Rectal smooth muscle tissue (tissue), 1 donor: ENCODE results near the gene PPP6R2.
"Not testable (repeated sequence)": the region's sequence is repeated elsewhere in the genome, so short reads cannot be mapped to it uniquely, and the experiment has no call there.

Source experiments
- H3K27ac ChIP-seq: one replicate; pipeline ENCODE4 v1.7.0; 2013; ENCODE audit warnings: low read depth, low read length, inconsistent platforms
- H3K27me3 ChIP-seq: one replicate; pipeline ENCODE4 v1.7.0; 2013; ENCODE audit warnings: low read length; ENCODE audit not compliant: control insufficient read depth, insufficient read depth
- H3K36me3 ChIP-seq: one replicate; pipeline ENCODE4 v1.7.0; 2013; ENCODE audit warnings: low read length; ENCODE audit not compliant: control insufficient read depth, insufficient read depth
- H3K4me1 ChIP-seq: one replicate; pipeline ENCODE4 v1.7.0; 2013; ENCODE audit warnings: low read length; ENCODE audit not compliant: control insufficient read depth, insufficient read depth
- H3K4me3 ChIP-seq: one replicate; pipeline ENCODE4 v1.7.0; 2013; ENCODE audit warnings: low read length
- H3K9ac ChIP-seq: one replicate; pipeline ENCODE4 v1.7.0; 2013; ENCODE audit warnings: low read length

The PPP6R2 gene

DNA sequence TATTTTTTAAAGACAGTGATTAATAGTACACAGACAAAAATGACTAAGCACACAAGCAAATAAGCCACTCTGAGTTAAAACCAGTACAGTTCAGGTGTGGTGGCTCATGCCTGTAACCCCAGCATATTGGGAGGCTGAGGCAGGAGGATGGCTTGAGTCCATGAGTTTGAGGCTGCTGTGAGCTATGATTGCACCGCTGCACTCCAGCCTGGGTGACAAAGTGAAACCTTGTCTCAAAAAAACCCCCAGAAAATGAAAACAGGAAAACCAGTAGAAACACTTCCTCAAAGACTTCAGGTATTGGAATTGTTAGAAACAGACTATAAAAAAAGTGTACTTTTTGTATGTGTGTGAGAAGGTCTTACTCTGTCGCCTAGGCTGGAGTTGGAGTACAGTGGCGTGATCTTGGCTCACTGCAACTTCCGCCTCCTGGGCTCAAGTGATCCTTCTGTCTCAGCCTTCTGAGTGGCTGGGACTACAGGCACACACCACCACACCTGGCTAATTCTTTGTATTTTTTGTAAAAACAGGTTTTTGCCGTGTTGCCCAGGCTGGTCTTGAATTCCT lies 33.0 kb downstream of the PPP6R2 start:
- no peaks in the 10 kb centered on the region for H3K27me3 ChIP-seq
- no peak overlapping the region for H3K4me3 ChIP-seq
- H3K27ac ChIP-seq = no peak overlapping the region
- H3K9ac ChIP-seq = no peak overlapping the region
- peaks cover 3% of the 10 kb centered on the region for H3K36me3 ChIP-seq
- no peaks in the 10 kb centered on the region for H3K4me1 ChIP-seq

DNA sequence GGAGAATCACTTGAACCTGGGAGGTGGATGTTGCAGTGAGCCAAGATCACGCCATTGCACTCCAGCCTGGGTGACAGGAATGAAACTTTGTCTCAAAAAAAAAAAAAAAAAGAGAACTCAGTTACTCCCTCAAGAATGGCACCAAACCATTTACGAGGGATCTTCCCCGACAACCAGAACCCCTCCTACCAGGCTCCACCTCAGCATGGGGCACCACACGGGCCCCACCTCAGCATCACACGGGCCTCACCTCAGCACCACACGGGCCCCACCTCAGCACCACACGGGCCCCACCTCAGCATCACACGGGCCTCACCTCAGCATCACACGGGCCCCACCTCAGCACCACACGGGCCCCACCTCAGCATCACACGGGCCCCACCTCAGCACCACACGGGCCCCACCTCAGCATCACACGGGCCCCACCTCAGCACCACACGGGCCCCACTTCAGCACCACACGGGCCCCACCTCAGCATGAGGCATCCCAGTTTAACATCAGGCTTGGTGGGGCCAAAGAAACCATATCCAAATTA lies 38.0 kb downstream of the PPP6R2 start:
- not testable (repeated sequence) for H3K9ac ChIP-seq, H3K27ac ChIP-seq, H3K4me1 ChIP-seq, H3K36me3 ChIP-seq, H3K4me3 ChIP-seq, H3K27me3 ChIP-seq

DNA sequence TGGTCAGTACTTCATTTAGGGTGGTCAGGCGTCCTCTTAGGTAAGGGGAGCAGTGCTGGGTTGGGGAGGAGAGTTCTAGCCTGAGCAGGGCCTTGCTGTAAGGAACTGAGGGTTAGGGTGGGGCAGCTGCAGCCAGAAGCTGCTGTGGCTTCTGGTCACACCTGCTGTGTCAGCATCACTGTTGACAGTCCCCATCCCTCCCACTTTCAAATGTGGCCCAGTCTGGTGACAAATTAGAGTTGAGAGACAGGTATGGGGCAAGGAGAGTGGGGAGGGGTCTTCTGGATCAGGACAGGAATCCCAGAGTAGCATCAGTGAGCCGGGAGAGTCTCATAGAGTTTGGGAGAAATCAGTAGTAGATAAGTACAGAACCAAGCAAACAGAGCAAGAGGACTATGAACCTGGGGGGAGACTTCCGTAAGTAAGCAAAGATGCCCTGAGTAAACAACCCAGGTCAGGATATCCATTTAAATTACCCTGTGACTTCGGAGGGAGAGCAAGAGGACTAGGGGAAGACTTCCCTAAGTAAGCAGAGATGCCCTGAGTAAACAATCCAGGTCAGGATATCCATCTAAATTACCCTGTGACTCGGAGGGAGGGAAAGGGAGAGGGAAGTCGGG lies 53.7 kb downstream of the PPP6R2 start:
- no peak overlapping the region for H3K9ac ChIP-seq
- H3K27me3 ChIP-seq = no peaks in the 10 kb centered on the region
- H3K4me1 ChIP-seq = no peaks in the 10 kb centered on the region
- H3K36me3 ChIP-seq = peaks cover 8% of the 10 kb centered on the region
- H3K27ac ChIP-seq = no peak overlapping the region
- H3K4me3 ChIP-seq = no peak overlapping the region

DNA sequence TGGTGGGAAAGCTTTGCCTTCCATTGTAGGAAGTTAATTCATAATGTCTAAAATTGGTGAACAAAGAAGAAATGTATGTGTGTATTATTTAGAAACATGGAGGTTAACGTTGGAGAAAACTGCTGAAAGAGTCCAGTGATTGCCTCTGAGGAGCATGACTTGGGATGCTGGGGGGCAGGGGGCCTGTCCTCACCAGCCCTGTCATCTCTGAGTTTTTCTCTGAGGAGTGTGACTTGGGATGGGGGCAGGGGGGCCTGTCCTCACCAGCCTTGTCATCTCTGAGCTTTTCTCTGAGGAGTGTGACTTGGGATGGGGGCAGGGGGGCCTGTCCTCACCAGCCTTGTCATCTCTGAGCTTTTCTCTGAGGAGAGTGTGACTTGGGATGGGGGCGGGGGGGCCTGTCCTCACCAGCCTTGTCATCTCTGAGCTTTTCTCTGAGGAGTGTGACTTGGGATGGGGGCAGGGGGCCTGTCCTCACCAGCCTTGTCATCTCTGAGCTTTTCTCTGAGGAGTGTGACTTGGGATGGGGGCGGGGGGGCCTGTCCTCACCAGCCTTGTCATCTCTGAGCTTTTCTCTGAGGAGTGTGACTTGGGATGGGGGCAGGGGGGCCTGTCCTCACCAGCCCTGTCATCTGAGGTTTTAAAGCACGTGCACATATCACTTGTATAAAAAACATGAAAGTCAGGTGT lies 54.4 kb downstream of the PPP6R2 start:
- H3K4me1 ChIP-seq, H3K9ac ChIP-seq, H3K4me3 ChIP-seq, H3K27me3 ChIP-seq, H3K36me3 ChIP-seq, H3K27ac ChIP-seq: not testable (repeated sequence)

DNA sequence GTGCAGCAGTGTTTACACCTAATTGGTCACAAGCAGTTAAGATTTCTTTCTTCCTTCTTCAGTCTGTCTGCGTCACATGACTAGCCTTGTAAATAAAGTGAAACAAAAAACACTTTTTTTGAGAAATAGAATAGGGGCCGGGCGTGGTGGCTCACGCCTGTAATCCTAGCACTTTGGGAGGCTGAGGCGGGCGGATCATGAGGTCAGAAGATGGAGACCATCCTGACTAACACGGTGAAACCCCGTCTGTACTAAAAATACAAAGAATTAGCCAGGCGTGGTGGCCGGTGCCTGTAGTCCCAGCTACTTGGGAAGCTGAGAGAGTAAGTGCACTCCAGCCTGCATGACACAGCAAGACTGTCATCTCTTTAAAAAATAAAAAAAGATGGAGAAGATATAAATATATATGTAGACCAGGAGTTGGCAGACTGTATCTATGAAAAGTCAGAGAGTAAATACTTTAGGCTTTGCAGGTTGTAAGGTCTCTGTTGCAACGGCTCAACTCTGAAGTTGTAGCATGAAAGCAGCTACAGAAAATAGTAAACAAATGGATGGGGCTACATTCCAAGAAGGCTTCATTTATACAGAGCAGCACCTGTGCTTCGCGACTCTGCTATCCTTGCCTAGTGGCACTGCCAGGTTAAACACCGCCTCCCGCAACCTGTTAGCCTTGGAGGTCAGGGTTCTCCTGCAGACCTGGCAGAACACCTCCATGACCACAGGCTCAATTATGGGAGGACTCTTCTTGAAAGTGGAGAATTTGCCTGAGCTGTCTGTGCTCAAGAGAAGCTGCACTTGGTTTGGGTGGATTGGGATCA lies 55.9 kb downstream of the PPP6R2 start:
- no peak overlapping the region for H3K27ac ChIP-seq
- H3K27me3 ChIP-seq = no peaks in the 10 kb centered on the region
- no peaks in the 10 kb centered on the region for H3K4me1 ChIP-seq
- peaks cover 5% of the 10 kb centered on the region for H3K36me3 ChIP-seq
- H3K9ac ChIP-seq = no peak overlapping the region
- H3K4me3 ChIP-seq = no peak overlapping the region

DNA sequence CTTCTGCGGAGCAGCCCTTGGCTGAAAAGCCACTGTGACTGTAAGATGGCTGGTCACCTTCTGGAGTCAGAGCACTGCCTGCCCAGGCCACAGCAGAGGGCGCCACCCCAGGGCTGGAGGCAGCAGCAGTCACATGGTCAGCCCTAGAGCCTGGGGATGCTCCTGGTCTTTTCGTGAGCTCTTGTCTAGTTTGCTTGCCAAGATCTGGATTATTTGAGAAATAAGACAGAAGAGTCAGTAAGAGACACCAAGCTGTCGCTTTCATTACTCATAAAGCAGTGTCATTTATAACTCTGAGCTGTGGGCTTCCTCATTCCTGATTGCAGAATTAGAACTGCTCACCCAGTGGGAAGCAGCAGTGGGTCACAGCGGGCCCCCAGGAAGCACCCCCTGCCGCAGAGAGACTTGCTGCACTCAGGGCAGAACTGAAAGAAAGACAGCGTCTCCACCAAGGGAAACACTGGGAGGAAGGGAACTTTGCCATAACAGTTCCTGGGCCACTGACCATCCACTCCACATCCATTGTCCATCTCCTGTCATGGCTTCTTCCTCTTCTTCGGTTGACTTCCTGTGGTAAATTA lies 56.7 kb downstream of the PPP6R2 start:
- Histone ChIP-seq H3K9ac (no peak overlapping the region), H3K36me3 (peaks cover 4% of the 10 kb centered on the region)

DNA sequence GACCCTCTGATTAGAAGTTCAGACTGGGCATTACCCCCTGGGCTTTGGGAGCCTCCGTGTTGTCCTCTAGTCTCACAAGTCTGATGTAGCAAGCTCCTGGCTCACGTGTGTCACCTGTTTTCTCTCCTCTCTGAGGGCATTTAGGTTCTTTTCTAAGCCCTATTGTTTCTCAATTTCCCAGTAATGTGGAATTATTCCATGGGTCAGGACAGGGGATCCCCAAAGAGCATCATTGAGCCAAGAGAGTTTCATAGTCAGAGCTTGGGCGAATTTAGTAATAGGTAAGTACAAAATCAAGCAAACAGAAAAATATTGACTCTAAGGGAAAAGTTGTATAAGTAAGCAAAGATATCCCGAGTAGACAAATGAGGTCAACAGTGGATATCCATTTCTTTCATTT lies 57.3 kb downstream of the PPP6R2 start:
- Histone ChIP-seq H3K27me3 (no peaks in the 10 kb centered on the region), H3K9ac (no peak overlapping the region), H3K27ac (no peak overlapping the region), H3K4me3 (no peak overlapping the region), H3K36me3 (no peaks in the 10 kb centered on the region), H3K4me1 (no peaks in the 10 kb centered on the region)

More for the DNA sequence above, 56.7 kb downstream of the PPP6R2 start:
- Histone ChIP-seq H3K4me1 (no peaks in the 10 kb centered on the region), H3K27ac (no peak overlapping the region), H3K27me3 (no peaks in the 10 kb centered on the region), H3K4me3 (no peak overlapping the region)

DNA sequence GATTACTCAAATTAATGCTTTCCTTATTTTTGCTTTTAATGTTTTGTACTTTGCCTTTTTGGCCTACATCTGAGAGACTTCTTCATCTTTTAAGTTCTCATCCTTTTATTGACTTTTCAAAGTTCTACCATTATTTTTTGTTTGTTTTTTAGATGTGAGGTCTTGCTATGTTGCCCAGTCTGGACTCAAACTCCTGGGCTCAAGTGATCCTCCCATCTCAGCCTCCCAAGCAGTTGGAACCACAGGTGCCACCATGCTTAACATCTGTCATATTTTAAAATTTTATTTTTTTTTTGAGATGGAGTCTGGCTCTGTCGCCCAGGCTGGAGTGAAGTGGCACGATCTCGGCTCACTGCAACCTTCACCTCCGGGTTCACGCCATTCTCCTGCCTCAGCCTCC lies 57.8 kb downstream of the PPP6R2 start:
- no peak overlapping the region for H3K27ac ChIP-seq
- no peaks in the 10 kb centered on the region for H3K4me1 ChIP-seq
- H3K27me3 ChIP-seq = no peaks in the 10 kb centered on the region
- no peaks in the 10 kb centered on the region for H3K36me3 ChIP-seq
- no peak overlapping the region for H3K4me3 ChIP-seq
- H3K9ac ChIP-seq = no peak overlapping the region

DNA sequence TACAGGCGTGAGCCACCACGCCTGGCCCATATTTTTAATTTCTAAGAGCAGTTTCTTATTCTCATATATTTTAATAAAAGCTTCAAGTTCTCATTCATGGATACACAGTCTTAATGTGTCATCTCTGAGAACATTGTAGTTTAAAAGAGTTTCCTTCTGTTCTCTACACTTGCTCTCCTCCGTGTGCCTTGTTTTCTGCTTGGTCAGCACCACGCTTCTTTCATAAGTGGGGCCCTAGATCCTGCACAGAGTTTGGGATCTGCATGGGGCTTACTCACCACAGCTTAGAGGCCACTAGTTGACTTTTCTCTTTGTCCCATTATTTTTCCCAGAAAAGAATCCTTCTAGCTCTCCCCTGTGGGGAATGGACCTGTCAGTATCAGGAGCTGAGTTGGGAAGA lies 58.8 kb downstream of the PPP6R2 start:
- no peak overlapping the region for H3K27ac ChIP-seq
- no peaks in the 10 kb centered on the region for H3K27me3 ChIP-seq
- no peak overlapping the region for H3K9ac ChIP-seq
- no peaks in the 10 kb centered on the region for H3K36me3 ChIP-seq
- H3K4me3 ChIP-seq = no peak overlapping the region
- no peaks in the 10 kb centered on the region for H3K4me1 ChIP-seq

DNA sequence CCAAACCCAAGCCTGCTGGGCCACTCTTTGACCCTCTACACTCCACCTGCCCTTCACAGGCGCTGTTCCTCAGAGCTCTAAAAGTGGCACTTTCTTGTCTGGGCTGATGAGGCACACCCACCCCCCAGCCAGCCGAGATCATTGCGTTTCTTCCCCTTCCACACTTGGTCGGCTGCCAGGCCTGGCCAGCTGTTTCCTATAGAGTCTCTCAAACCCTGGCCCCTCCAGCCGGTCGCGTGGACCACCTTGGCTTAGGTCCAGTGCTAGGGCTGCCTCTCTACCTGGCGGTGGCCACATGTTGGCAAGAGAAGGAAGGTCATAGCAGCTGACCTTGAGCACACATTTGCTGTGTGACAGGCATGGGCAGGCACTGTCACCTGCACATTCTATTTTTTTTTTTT lies 60.6 kb downstream of the PPP6R2 start:
- Histone ChIP-seq H3K4me1 (no peaks in the 10 kb centered on the region), H3K27ac (no peak overlapping the region), H3K9ac (no peak overlapping the region), H3K36me3 (peaks cover 4% of the 10 kb centered on the region), H3K27me3 (no peaks in the 10 kb centered on the region), H3K4me3 (no peak overlapping the region)

DNA sequence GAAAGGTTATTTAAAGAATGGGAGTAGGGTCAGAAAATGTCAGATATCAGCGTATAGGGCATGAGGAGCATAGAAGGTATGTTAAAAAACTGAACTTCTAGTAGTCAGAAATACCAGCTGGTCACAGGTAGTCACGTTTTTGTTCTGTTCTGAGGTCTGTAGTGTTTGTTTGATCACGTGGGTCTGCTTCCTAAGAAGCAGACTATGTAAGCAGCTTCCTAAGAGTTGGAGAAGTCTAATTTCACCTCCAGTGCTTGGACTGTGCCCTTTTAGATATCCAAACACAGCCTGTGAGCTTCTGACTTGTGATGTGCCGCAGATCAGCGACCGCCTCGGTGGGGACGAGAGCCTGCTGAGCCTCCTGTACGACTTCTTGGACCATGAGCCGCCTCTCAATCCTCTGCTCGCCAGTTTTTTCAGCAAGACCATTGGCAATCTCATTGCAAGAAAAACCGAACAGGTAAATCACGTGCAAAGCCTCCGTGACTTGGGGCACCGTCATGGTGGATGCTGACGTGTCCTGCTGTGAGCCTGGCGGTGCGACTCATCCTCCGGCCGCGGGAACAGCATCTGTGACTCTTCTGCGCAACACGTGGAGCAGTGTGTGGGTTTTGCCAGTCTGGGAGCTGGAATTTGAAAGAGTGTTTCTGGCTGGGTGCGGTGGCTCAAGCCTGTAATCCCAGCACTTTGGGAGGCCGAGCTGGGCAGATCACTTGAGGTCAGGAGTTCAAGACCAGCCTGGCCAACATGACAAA lies 63.5 kb downstream of the PPP6R2 start:
- peaks cover 4% of the 10 kb centered on the region for H3K36me3 ChIP-seq
- H3K4me3 ChIP-seq = no peak overlapping the region
- no peak overlapping the region for H3K27ac ChIP-seq
- H3K4me1 ChIP-seq = no peaks in the 10 kb centered on the region
- H3K27me3 ChIP-seq = no peaks in the 10 kb centered on the region
- no peak overlapping the region for H3K9ac ChIP-seq
